ENCODE data around the gene ADAMTS13. TPM values are rescaled to one million over a fixed set of nuclear protein-coding genes. Genes with fewer than 3 reads are reported as not detected.

The ADAMTS13 gene
- polyA plus RNA-seq, 2 donors: 1.2 to 4.3 TPM

DNA sequence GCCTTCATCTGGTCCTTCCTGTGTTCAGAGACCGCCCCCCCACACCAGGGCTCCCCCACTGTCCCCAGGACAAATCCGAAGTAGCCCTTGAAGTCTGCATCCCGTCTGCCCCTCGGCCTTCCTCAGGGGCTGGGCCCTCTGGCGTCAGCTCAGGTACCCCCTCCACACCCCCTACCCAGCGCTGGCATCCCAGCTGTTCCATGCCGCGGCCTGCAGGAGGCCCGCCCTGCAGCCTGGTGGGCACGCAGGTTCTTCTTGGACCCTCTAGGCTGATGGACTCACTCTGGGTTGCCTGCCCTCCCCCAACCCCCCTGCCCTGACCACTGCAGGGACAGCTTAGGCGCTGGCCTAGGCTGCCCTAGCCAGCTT is 50.1 kb downstream of the ADAMTS13 start:
- Histone ChIP-seq H3K27ac (ENCODE audit: low read depth in 2 of 2, low read length in 1 of 2) (no peak overlapping the region), H3K4me3 (ENCODE audit: low read depth in 1 of 2, low read length in 2 of 2) (no peak overlapping the region), H3K36me3 (ENCODE audit: control insufficient read depth in 2 of 2, insufficient read depth in 2 of 2, low read length in 1 of 2) (peaks cover 0 to 7% of the 10 kb centered on the region in 2 donors), H3K4me1 (ENCODE audit: control insufficient read depth in 2 of 2, insufficient read depth in 2 of 2, low read length in 1 of 2) (no peaks in the 10 kb centered on the region), H3K27me3 (ENCODE audit: control insufficient read depth in 1 of 2, insufficient read depth in 2 of 2, low read length in 2 of 2) (no peaks in the 10 kb centered on the region), H3K9me3 (ENCODE audit: control insufficient read depth in 2 of 2, insufficient read depth in 1 of 2, low read depth in 1 of 2, low read length in 1 of 2) (no peaks in the 10 kb centered on the region)
- WGBS, 2 donors: 81 to 98% methylated on average over 8 to 11 of the region's 11 CpGs

DNA sequence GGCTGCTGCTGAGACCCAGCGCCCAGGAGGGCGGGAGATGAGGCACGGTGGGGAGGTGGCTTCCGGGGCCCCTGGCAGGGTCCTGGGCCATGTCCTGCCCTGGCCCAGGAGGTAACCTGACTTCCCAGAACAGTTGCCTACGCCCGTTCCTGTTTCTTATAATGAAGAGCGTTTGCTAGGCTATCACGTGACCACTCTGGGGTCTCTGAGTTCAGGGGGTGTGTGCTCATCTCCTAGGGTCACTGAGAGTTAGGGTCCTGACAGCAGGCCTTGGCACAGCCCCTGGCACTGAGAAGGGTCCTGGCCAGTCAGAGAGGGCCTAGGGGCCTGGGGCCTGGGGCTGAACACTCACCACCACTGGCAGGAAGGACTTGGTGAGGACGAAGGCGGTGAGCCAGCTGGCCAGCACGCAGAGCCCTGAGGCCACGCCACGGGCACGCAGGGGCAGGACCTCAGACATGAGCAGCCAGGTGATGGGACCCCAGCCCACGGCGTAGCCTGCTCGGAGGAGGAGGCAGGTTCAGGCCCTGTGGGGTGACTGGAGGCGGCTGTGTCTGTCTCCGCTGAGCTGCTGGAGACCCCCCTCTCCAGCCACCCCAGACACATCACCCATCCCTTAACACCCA is 50.7 kb downstream of the ADAMTS13 start:
- no peaks in the 10 kb centered on the region for H3K27me3 ChIP-seq (ENCODE audit: control insufficient read depth in 1 of 2, insufficient read depth in 2 of 2, low read length in 2 of 2)
- H3K4me3 ChIP-seq (ENCODE audit: low read depth in 1 of 2, low read length in 2 of 2): no peak overlapping the region
- no peaks in the 10 kb centered on the region for H3K9me3 ChIP-seq (ENCODE audit: control insufficient read depth in 2 of 2, insufficient read depth in 1 of 2, low read depth in 1 of 2, low read length in 1 of 2)
- no peak overlapping the region for H3K27ac ChIP-seq (ENCODE audit: low read depth in 2 of 2, low read length in 1 of 2)
- WGBS, 2 donors: 60 to 63% methylated on average over 19 of the region's 19 CpGs
- peaks cover 0 to 7% of the 10 kb centered on the region in 2 donors for H3K36me3 ChIP-seq (ENCODE audit: control insufficient read depth in 2 of 2, insufficient read depth in 2 of 2, low read length in 1 of 2)
- no peaks in the 10 kb centered on the region for H3K4me1 ChIP-seq (ENCODE audit: control insufficient read depth in 2 of 2, insufficient read depth in 2 of 2, low read length in 1 of 2)

DNA sequence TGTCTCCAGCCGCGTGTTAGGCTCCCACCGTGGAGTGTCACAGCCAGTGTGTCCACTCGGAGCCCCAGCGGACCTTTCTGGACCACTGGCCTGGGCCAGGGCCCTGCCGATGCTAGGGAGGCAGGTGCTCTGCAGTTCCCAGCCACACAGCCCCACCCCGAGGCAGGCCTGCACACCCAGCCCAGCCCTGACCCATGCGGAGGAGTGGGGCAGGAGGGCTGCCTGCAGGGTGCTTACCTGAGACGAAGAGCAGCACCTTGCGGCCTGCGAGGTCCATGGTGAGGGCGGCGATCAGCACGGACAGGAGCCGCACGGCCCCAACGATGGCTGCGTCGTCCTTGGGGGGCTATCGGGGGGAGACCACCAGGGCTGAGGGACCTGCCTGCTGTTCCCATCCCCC is 51.6 kb downstream of the ADAMTS13 start:
- no peak overlapping the region for H3K27ac ChIP-seq (ENCODE audit: low read depth in 2 of 2, low read length in 1 of 2)
- H3K4me3 ChIP-seq (ENCODE audit: low read depth in 1 of 2, low read length in 2 of 2): no peak overlapping the region
- H3K4me1 ChIP-seq (ENCODE audit: control insufficient read depth in 2 of 2, insufficient read depth in 2 of 2, low read length in 1 of 2): no peaks in the 10 kb centered on the region
- no peaks in the 10 kb centered on the region for H3K9me3 ChIP-seq (ENCODE audit: control insufficient read depth in 2 of 2, insufficient read depth in 1 of 2, low read depth in 1 of 2, low read length in 1 of 2)
- no peaks in the 10 kb centered on the region for H3K36me3 ChIP-seq (ENCODE audit: control insufficient read depth in 2 of 2, insufficient read depth in 2 of 2, low read length in 1 of 2)
- no peaks in the 10 kb centered on the region for H3K27me3 ChIP-seq (ENCODE audit: control insufficient read depth in 1 of 2, insufficient read depth in 2 of 2, low read length in 2 of 2)
- 87 to 90% methylated on average over 20 of the region's 20 CpGs for WGBS, 2 donors

DNA sequence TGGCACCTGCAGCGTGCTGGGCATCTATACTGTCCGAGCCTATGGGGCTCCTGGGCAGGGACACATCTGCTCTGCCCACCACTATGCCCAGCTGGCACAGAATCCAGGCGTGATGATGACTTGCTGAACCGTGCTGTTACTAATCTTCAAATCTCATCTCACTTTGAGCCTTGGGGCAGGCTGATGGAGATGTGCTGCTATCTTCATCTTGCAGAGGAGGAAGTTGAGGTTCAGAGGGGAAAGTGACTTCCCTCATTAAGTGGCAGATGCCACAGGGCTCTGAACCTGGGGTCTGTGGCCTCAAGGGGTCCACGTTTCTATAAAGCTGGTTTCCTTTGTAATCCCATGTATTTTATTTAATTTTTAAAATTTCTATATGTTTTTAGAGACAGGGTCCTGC is 52.0 kb downstream of the ADAMTS13 start:
- peaks cover 0 to under 1% of the 10 kb centered on the region in 2 donors for H3K4me1 ChIP-seq (ENCODE audit: control insufficient read depth in 2 of 2, insufficient read depth in 2 of 2, low read length in 1 of 2)
- no peak overlapping the region for H3K4me3 ChIP-seq (ENCODE audit: low read depth in 1 of 2, low read length in 2 of 2)
- 59 to 62% methylated on average over 5 of the region's 5 CpGs for WGBS, 2 donors

DNA sequence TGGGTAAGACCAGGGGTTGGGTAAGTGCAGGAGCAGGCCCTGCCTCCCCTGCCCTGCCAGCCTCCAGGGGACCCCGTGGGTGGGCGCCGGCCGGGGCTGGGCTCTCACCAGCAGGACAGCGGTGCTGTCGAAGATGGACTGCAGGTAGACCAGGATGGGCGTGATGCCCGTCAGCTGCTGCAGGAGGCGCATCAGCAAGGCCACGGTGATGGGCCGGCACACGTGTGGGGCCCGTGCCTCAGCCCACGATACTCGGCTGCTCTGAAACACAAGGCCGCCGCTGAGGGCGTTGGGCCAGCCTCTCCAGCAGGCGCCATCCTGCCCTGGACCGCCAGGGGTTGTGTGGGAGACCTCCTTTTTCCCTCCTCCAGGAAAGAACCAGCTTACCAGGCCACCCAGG is 52.7 kb downstream of the ADAMTS13 start:
- Histone ChIP-seq H3K27me3 (ENCODE audit: control insufficient read depth in 1 of 2, insufficient read depth in 2 of 2, low read length in 2 of 2) (no peaks in the 10 kb centered on the region), H3K4me1 (ENCODE audit: control insufficient read depth in 2 of 2, insufficient read depth in 2 of 2, low read length in 1 of 2) (peaks cover 0 to 5% of the 10 kb centered on the region in 2 donors), H3K27ac (ENCODE audit: low read depth in 2 of 2, low read length in 1 of 2) (no peak overlapping the region), H3K36me3 (ENCODE audit: control insufficient read depth in 2 of 2, insufficient read depth in 2 of 2, low read length in 1 of 2) (no peaks in the 10 kb centered on the region), H3K4me3 (ENCODE audit: low read depth in 1 of 2, low read length in 2 of 2) (no peak overlapping the region), H3K9me3 (ENCODE audit: control insufficient read depth in 2 of 2, insufficient read depth in 1 of 2, low read depth in 1 of 2, low read length in 1 of 2) (no peaks in the 10 kb centered on the region)
- WGBS, 2 donors: 79 to 80% methylated on average over 20 of the region's 20 CpGs

More for the DNA sequence above, 52.0 kb downstream of the ADAMTS13 start:
- no peak overlapping the region for H3K27ac ChIP-seq (ENCODE audit: low read depth in 2 of 2, low read length in 1 of 2)
- H3K27me3 ChIP-seq (ENCODE audit: control insufficient read depth in 1 of 2, insufficient read depth in 2 of 2, low read length in 2 of 2): no peaks in the 10 kb centered on the region
- no peaks in the 10 kb centered on the region for H3K9me3 ChIP-seq (ENCODE audit: control insufficient read depth in 2 of 2, insufficient read depth in 1 of 2, low read depth in 1 of 2, low read length in 1 of 2)
- no peaks in the 10 kb centered on the region for H3K36me3 ChIP-seq (ENCODE audit: control insufficient read depth in 2 of 2, insufficient read depth in 2 of 2, low read length in 1 of 2)

DNA sequence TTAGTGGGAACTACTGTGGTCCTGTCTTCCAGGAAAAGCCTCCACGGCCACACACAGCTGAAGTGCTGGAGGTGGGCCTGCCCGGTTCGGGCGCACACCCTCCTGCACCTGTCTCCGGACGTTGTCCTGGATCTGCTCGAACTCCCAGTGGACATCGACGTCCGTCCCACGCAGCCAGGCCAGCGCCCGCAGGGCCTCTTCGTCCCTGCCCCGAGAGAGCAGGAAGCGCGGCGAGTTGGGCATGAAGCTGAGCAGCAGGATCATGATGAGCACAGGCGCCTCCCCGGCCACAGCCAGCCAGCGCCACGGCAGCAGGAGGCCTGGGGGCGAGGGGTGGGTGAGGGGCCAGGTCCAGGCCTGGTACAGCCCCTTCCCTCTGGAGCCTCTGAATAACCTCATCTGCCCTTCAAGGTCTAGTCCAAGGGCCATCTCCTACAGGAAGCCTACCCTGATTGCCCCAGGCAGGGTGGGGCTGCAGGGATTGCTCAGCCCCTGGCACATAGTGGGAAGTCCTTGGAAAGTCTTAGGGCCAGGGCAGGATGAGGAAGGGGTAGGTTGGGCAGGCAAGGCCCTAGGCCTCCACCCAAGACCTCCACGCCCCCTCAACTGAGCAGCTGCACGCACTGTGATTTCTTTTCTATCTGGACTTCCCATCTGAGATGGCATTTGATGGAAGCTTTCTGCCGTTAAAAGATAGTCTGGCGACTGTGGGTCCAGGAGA is 53.3 kb downstream of the ADAMTS13 start:
- Histone ChIP-seq H3K36me3 (ENCODE audit: control insufficient read depth in 2 of 2, insufficient read depth in 2 of 2, low read length in 1 of 2) (no peaks in the 10 kb centered on the region), H3K27ac (ENCODE audit: low read depth in 2 of 2, low read length in 1 of 2) (no peak overlapping the region)
- 86 to 90% methylated on average over 27 of the region's 27 CpGs for WGBS, 2 donors

DNA sequence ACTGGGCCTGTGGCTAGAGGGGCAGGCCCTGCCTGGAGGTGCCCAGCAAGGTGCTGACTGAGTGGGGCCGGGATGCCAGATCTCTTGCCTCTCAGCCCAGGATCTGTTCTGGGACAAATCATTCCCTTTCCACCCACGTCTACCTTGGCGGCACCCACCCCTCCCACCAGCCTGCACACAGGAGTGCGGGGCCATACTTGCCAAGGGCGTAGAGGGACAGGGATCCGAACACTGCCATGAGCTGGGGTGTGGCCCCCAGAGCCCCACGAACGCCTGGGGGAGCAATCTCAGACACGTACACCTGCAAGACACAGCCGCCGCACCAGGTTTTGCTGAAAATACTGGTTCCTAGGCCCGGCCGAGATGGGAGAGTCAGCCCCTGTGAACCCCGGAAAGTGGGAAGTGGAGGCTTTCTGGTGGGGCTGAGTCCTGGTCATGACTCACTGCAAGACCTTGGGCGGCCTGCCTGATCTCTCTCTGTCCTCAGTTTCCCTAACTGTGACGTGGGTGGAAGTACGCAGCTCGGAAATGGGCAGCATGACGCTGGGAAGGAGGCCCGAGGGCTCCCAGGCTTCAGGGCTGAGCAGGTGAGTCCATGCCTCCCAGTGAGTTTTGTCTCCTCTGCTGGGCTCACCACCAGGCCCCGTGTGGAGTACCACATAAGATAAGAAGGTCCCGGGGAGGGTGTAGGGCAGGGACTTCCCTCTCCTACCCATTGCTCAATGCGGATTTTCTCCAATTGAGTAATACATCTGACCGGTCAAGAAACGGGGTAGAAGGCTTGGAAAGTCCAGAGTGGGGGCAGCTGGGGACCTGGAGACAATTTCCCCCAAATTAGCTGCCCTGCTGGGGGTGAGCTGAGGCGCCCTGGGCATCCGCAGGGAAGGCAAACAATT is 54.1 kb downstream of the ADAMTS13 start:
- no peak overlapping the region for H3K4me3 ChIP-seq (ENCODE audit: low read depth in 1 of 2, low read length in 2 of 2)
- H3K27me3 ChIP-seq (ENCODE audit: control insufficient read depth in 1 of 2, insufficient read depth in 2 of 2, low read length in 2 of 2): no peaks in the 10 kb centered on the region
- no peaks in the 10 kb centered on the region for H3K36me3 ChIP-seq (ENCODE audit: control insufficient read depth in 2 of 2, insufficient read depth in 2 of 2, low read length in 1 of 2)
- no peaks in the 10 kb centered on the region for H3K9me3 ChIP-seq (ENCODE audit: control insufficient read depth in 2 of 2, insufficient read depth in 1 of 2, low read depth in 1 of 2, low read length in 1 of 2)
- WGBS, 2 donors: 79 to 86% methylated on average over 27 of the region's 27 CpGs
- no peak overlapping the region for H3K27ac ChIP-seq (ENCODE audit: low read depth in 2 of 2, low read length in 1 of 2)
- H3K4me1 ChIP-seq (ENCODE audit: control insufficient read depth in 2 of 2, insufficient read depth in 2 of 2, low read length in 1 of 2): peaks cover 0 to 5% of the 10 kb centered on the region in 2 donors

More for the DNA sequence above, 53.3 kb downstream of the ADAMTS13 start:
- Histone ChIP-seq H3K4me3 (ENCODE audit: low read depth in 1 of 2, low read length in 2 of 2) (no peak overlapping the region), H3K9me3 (ENCODE audit: control insufficient read depth in 2 of 2, insufficient read depth in 1 of 2, low read depth in 1 of 2, low read length in 1 of 2) (no peaks in the 10 kb centered on the region), H3K27me3 (ENCODE audit: control insufficient read depth in 1 of 2, insufficient read depth in 2 of 2, low read length in 2 of 2) (no peaks in the 10 kb centered on the region), H3K4me1 (ENCODE audit: control insufficient read depth in 2 of 2, insufficient read depth in 2 of 2, low read length in 1 of 2) (peaks cover 0 to 5% of the 10 kb centered on the region in 2 donors)

DNA sequence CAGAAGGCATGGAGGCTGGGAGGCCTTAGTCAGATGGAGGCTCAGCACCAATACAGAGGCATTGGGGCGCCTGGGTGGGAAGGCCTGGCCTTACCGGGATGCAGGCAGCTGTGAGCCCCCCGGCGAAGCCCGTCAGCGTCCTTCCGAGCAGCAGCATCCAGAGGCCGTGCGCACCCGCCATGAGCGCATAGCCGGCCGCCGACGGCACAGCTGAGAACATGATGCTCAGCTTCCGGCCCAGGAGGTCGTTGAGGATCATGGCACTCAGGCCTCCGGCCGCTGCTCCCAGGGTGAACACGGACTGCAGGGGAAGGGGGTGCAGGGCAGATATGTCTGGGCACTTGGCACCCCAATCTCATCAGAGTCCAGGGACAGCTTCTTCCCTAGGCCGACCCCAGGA is 54.8 kb downstream of the ADAMTS13 start:
- WGBS, 2 donors: 93 to 94% methylated on average over 20 to 21 of the region's 21 CpGs

DNA sequence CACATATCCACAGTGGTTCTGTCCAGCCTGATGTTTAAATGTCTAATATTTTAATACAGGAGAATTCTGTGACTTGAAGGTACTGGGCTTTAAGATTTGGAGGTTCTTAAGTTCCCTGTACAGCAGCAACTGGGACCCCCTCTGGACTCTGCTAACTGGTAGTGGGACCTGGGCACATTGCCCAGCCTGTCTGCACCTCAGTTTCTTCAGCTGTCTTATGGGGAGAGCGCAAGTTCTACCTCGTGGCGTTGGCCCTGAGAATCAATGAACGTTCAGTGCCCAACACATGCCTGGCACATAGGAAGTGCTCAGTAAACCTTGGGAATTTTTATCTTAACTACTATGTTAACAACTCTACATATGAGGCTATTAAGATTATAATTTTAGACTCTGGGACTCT is 55.3 kb downstream of the ADAMTS13 start:
- peaks cover 0 to 5% of the 10 kb centered on the region in 2 donors for H3K4me1 ChIP-seq (ENCODE audit: control insufficient read depth in 2 of 2, insufficient read depth in 2 of 2, low read length in 1 of 2)
- 83 to 86% methylated on average over 4 of the region's 4 CpGs for WGBS, 2 donors
- no peaks in the 10 kb centered on the region for H3K9me3 ChIP-seq (ENCODE audit: control insufficient read depth in 2 of 2, insufficient read depth in 1 of 2, low read depth in 1 of 2, low read length in 1 of 2)
- no peak overlapping the region for H3K4me3 ChIP-seq (ENCODE audit: low read depth in 1 of 2, low read length in 2 of 2)
- H3K27ac ChIP-seq (ENCODE audit: low read depth in 2 of 2, low read length in 1 of 2): no peak overlapping the region
- no peaks in the 10 kb centered on the region for H3K36me3 ChIP-seq (ENCODE audit: control insufficient read depth in 2 of 2, insufficient read depth in 2 of 2, low read length in 1 of 2)
- H3K27me3 ChIP-seq (ENCODE audit: control insufficient read depth in 1 of 2, insufficient read depth in 2 of 2, low read length in 2 of 2): no peaks in the 10 kb centered on the region

More for the DNA sequence above, 54.8 kb downstream of the ADAMTS13 start:
- peaks cover 0 to 5% of the 10 kb centered on the region in 2 donors for H3K4me1 ChIP-seq (ENCODE audit: control insufficient read depth in 2 of 2, insufficient read depth in 2 of 2, low read length in 1 of 2)
- H3K36me3 ChIP-seq (ENCODE audit: control insufficient read depth in 2 of 2, insufficient read depth in 2 of 2, low read length in 1 of 2): no peaks in the 10 kb centered on the region
- no peak overlapping the region for H3K27ac ChIP-seq (ENCODE audit: low read depth in 2 of 2, low read length in 1 of 2)
- H3K4me3 ChIP-seq (ENCODE audit: low read depth in 1 of 2, low read length in 2 of 2): no peak overlapping the region
- H3K27me3 ChIP-seq (ENCODE audit: control insufficient read depth in 1 of 2, insufficient read depth in 2 of 2, low read length in 2 of 2): no peaks in the 10 kb centered on the region
- H3K9me3 ChIP-seq (ENCODE audit: control insufficient read depth in 2 of 2, insufficient read depth in 1 of 2, low read depth in 1 of 2, low read length in 1 of 2): no peaks in the 10 kb centered on the region

Measured in esophagus (tissue), 2 donors.